ENCODE results near the gene BRAF.

DNA sequence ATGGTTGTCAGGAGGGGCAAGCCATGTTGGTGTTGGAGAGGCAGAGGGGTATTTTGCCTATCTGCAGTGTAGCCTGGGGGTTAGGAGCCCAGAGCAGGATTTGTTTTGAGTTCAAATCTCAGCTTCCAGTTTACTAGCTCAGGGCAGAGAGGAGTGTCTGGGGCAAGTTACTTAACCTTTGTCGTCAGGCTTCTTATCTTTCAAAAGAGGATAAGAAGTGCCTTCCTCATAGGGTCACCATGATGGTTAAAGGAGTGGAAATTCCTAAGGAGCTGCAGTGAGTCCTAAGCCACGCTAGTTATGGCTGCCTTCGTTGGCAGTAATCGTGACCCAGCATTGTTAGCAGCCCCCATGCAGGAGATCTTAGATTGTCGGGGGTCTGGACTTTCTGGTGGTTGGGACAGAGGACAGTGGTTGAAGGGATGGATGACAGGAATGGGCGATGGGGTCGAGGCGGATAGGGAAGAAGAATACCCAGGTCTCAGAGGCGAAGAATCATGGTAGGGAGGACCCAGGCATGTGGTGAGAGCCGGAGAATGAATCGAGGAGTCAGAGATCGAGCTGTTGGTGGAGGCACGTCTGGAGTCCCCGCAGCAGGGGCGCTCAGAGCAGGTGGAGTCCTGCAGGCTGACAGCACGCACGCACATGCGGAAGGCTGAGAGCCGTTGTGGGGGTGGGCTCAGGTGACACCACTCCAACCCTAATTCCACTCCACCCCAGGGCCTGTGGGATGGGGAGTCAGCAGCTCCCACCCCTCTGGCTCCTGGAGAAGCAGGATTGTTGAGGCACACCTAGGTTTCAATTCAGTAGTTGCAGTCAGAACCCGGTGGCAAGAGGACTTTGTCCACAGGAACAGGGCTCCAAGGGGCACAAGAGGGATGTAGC, 240.4 kb downstream of the BRAF start:
- TF ChIP-seq, protein P1, sequence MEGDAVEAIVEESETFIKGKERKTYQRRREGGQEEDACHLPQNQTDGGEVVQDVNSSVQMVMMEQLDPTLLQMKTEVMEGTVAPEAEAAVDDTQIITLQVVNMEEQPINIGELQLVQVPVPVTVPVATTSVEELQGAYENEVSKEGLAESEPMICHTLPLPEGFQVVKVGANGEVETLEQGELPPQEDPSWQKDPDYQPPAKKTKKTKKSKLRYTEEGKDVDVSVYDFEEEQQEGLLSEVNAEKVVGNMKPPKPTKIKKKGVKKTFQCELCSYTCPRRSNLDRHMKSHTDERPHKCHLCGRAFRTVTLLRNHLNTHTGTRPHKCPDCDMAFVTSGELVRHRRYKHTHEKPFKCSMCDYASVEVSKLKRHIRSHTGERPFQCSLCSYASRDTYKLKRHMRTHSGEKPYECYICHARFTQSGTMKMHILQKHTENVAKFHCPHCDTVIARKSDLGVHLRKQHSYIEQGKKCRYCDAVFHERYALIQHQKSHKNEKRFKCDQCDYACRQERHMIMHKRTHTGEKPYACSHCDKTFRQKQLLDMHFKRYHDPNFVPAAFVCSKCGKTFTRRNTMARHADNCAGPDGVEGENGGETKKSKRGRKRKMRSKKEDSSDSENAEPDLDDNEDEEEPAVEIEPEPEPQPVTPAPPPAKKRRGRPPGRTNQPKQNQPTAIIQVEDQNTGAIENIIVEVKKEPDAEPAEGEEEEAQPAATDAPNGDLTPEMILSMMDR (IDR thresholded peaks at IDR 0.05): no peak
- TF ChIP-seq POLR2A (IDR thresholded peaks at IDR 0.05): no peak

Measured in right lobe of liver (tissue), 4 donors.